Aorta (tissue), 5 donors: Measurements from ENCODE around the gene NMNAT2. TPM values are rescaled to one million over a fixed set of nuclear protein-coding genes. Genes with fewer than 3 reads are reported as not detected.
"Not testable (repeated sequence)": the region's sequence is repeated elsewhere in the genome, so short reads cannot be mapped to it uniquely, and the experiment has no call there.

ENCODE experiments used
- ATAC-seq: fragments of 200-7000 bp; cut with Tn5 transposase; one replicate; pipeline ENCODE4 v1.9.1; 2022; ENCODE audit warnings: moderate library complexity; ENCODE audit not compliant: low FRiP score
- DNase-seq, 2 donors: peaks; one replicate each; pipeline ENCODE4 v3.0.0-alpha.2; 2020
- H3K27ac ChIP-seq, 2 donors: one replicate each; pipeline ENCODE4 v1.5.1; 2013; ENCODE audit warnings: low read length in 2 of 2, mild to moderate bottlenecking in 2 of 2, moderate library complexity in 2 of 2, control low read depth in 1 of 2, inconsistent platforms in 1 of 2, low read depth in 1 of 2
- H3K27me3 ChIP-seq, 2 donors: one replicate each; pipeline ENCODE4 v1.6.1; 2013; ENCODE audit warnings: control low read depth in 1 of 2, low read length in 1 of 2, mild to moderate bottlenecking in 1 of 2, moderate library complexity in 1 of 2; ENCODE audit not compliant: insufficient read depth in 2 of 2, control insufficient read depth in 1 of 2
- H3K36me3 ChIP-seq, 2 donors: one replicate each; pipeline ENCODE4 v1.6.1; 2013; ENCODE audit warnings: control low read depth in 1 of 2, low read length in 1 of 2, mild to moderate bottlenecking in 1 of 2; ENCODE audit not compliant: insufficient read depth in 2 of 2, control insufficient read depth in 1 of 2
- H3K4me1 ChIP-seq, 2 donors: one replicate each; pipeline ENCODE4 v1.6.1; 2013; ENCODE audit warnings: low read length in 2 of 2, control low read depth in 1 of 2, mild to moderate bottlenecking in 1 of 2, moderate library complexity in 1 of 2; ENCODE audit not compliant: insufficient read depth in 2 of 2, control insufficient read depth in 1 of 2
- H3K4me3 ChIP-seq, 2 donors: one replicate each; pipeline ENCODE4 v1.5.1; 2013; ENCODE audit warnings: low read length in 2 of 2, control low read depth in 1 of 2, mild to moderate bottlenecking in 1 of 2
- H3K9me3 ChIP-seq: one replicate; pipeline ENCODE4 v1.6.1; 2013; ENCODE audit warnings: mild to moderate bottlenecking, low read length; ENCODE audit not compliant: control insufficient read depth
- WGBS, 2 donors: extraction: QIAGEN DNeasy Blood & Tissue Kit; methylation state at CpG; one replicate each; pipeline ENCODE4 v1.1.7; 2013; 5-methylcytosine and 5-hydroxymethylcytosine counted together
- intact Hi-C, 2 donors: fragments of 100-400 bp; cut with DNase I; formaldehyde crosslinking; loops; one replicate each; pipeline versions ENCODE4 v1.14.2 to v1.15.0; 2022
- polyA plus RNA-seq, 2 donors: library from polyadenylated mRNA; stranded (reverse); fragments of 200-250 nt; gene quantifications; one replicate each; pipeline ENCODE4 v1.2.3, GENCODE V29; 2013
- total RNA-seq, 2 donors: library from RNA; stranded (reverse); fragmentation: NEBNext Ultra II Directional; extraction: Animal tissue kit (Norgen Biotek cat#: 25700); gene quantifications; one replicate each; pipeline ENCODE4 v1.2.1, GENCODE V29; 2021
- donor health status: healthy with polysubstance abuse.
- donor health status: Bipolar disorder and iron deficiency.
- donor health status: DM: no; HTN: no; CAD: no.
- donor health status: DM: no; HTN: no; CAD: no.
- donor health status: DM: yes; HTN: yes; CAD: no.

Gene NMNAT2
- total and polyA plus RNA-seq, 4 donors, result 0.25 to 2.8 (median 1.3) TPM; not detected in 1

GRCh38 chr1:183278739-183279591, 139.2 kb downstream of the NMNAT2 start:
- no peak for ATAC-seq
- no peaks in the 10 kb centered on the region for H3K9me3 ChIP-seq
- DNase-seq, result no peak
- intact Hi-C loops, result loop anchor here in 1 of 2 donors (10.0 kb wide), 1 partner anchor 276 kb away; no protein-coding TSS in a partner anchor
- WGBS, 2 donors, result 73 to 78% methylated on average over 12 of the region's 12 CpGs
- H3K4me3 ChIP-seq, result no peak overlapping the region
- H3K4me1 ChIP-seq, result peaks cover 0 to 2% of the 10 kb centered on the region in 2 donors
- no peaks in the 10 kb centered on the region for H3K36me3 ChIP-seq
- H3K27me3 ChIP-seq, result no peaks in the 10 kb centered on the region
- H3K27ac ChIP-seq, result no peak overlapping the region

- no peak for ATAC-seq
- intact Hi-C loops, result loop anchor here in 1 of 2 donors (10.0 kb wide), 1 partner anchor 277 kb away; no protein-coding TSS in a partner anchor
- peaks cover 0 to 2% of the 10 kb centered on the region in 2 donors for H3K4me1 ChIP-seq
These were observed 140.1 kb downstream of the NMNAT2 start for GRCh38 chr1:183277821-183278738.

DNA sequence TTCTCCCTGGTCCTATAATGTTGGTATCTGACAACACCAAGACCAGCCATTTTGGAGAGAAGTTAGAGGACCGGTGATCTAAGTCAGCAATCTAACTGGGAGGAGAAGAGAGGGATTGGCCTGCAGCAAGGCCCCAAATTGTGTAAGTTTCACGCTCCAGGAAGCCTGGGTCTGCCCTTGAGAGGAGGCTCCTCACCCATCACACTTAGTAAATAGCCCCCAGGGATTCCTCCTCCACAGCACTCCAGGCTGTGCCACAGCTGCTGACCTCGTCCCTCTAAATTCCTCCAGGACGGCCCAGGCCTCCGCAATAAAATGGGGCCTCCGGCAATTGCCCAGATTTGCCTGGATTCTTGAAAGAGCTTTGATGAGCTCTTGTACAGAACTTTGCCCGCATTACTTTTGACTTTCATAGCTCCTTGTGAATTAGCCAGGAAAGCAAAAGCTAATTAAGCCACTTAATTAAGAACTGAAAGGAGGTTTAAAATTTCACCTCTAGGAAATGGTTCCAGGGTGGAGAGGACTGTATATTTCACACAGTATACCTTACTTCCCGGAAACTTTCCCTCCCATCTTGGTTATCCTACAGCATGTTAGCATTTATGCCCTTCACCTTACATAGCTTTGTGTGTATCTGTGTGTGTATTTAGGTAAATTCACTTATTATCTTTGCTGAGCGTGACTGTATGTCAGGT, 141.6 kb downstream of the NMNAT2 start:
- Histone ChIP-seq H3K4me1 (no peaks in the 10 kb centered on the region), H3K27ac (no peak overlapping the region), H3K9me3 (no peaks in the 10 kb centered on the region), H3K27me3 (no peaks in the 10 kb centered on the region), H3K4me3 (no peak overlapping the region), H3K36me3 (no peaks in the 10 kb centered on the region)
- intact Hi-C loops, result loop anchor here in 1 of 2 donors (10.0 kb wide), 1 partner anchor 278 kb away; no protein-coding TSS in a partner anchor
- ATAC-seq (no peak), DNase-seq (no peak)
- WGBS, 2 donors, result 91 to 93% methylated on average over 9 of the region's 9 CpGs

More at GRCh38 chr1:183277821-183278738, 140.1 kb downstream of the NMNAT2 start:
- H3K9me3 ChIP-seq, result no peaks in the 10 kb centered on the region
- H3K4me3 ChIP-seq, result no peak overlapping the region
- H3K36me3 ChIP-seq, result no peaks in the 10 kb centered on the region
- WGBS, 2 donors, result 68 to 70% methylated on average over 7 of the region's 7 CpGs
- no peak for DNase-seq
- H3K27ac ChIP-seq, result no peak overlapping the region
- no peaks in the 10 kb centered on the region for H3K27me3 ChIP-seq

DNA sequence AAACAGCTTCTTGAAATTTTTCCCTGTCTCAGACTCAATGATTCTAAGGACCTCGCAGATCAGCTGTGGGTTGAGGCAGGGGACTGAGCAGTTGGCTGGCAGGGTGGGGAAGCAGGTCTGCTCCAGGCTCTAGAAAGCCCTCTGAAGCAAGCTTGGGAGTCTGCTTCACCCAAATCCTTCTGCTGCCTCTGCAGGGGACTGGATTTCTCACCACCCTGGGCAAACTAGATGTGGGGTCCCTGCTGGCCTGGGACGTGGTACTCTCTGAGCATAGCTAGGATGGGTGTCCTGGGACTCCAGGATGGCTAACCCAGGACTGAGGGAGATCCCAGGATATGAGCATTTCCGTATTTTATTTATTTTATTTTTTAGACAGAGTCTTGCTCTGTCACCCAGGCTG, 142.9 kb downstream of the NMNAT2 start:
- Histone ChIP-seq H3K27me3 (no peaks in the 10 kb centered on the region), H3K4me3 (no peak overlapping the region), H3K27ac (no peak overlapping the region), H3K4me1 (no peaks in the 10 kb centered on the region), H3K36me3 (no peaks in the 10 kb centered on the region), H3K9me3 (no peaks in the 10 kb centered on the region)
- DNase-seq, result no peak
- ATAC-seq, result no peak
- 90 to 92% methylated on average over 3 of the region's 3 CpGs for WGBS, 2 donors
- intact Hi-C loops, result loop anchor here in 1 of 2 donors (10.0 kb wide), 1 partner anchor 279 kb away; no protein-coding TSS in a partner anchor

DNA sequence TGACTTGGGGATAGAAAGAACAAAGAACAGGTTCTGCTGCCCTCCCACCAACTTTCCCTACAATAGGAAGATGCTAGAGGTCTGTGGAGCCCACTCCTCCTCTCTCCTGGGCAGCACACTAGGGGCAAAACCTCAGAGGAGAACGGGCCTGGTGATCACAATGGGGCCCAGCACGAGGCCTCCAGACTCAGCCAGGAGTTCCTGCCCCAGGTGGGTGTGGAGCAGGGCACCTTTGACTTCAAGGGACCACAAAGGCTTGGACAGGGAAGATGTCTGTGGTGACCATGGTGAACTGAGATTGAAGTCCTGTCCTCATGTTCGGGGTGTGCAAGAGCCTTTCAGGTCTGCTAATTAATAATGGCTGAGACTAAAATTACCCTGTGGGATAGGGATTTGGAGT, 143.3 kb downstream of the NMNAT2 start:
- H3K36me3 ChIP-seq, result no peaks in the 10 kb centered on the region
- H3K4me1 ChIP-seq, result no peaks in the 10 kb centered on the region
- no peaks in the 10 kb centered on the region for H3K27me3 ChIP-seq
- H3K4me3 ChIP-seq, result no peak overlapping the region
- intact Hi-C loops, result loop anchor here in 1 of 2 donors (10.0 kb wide), 1 partner anchor 280 kb away; no protein-coding TSS in a partner anchor
- H3K9me3 ChIP-seq, result no peaks in the 10 kb centered on the region
- DNase-seq (no peak), ATAC-seq (no peak)
- H3K27ac ChIP-seq, result no peak overlapping the region
- WGBS, 2 donors, result 95 to 96% methylated on average over 3 of the region's 3 CpGs

DNA sequence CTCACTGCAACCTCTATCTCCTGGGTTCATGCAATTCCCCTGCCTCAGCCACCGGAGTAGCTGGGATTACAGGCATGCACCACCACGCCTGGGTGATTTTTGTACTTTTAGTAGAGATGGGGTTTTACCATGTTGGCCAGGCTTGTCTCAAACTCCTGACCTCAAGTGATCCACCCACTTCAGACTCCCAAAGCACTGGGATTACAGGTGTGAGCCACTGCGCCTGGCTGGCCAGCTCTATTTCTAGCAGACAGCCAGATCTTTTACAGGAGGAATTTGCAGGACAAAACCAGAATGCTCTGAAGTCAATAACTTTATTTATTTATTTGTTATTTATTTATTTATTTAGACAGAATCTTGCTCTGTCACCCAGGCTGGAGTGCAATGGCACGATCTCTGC, 144.2 kb downstream of the NMNAT2 start:
- H3K27ac ChIP-seq, DNase-seq, H3K27me3 ChIP-seq, ATAC-seq, H3K36me3 ChIP-seq, H3K4me3 ChIP-seq, H3K9me3 ChIP-seq, H3K4me1 ChIP-seq: not testable (repeated sequence)
- intact Hi-C loops, result loop anchor here in 1 of 2 donors (10.0 kb wide), 1 partner anchor 281 kb away; no protein-coding TSS in a partner anchor
- WGBS, 2 donors, result 97 to 99% methylated on average over 4 of the region's 4 CpGs

GRCh38 chr1:183273300-183273699, 144.9 kb downstream of the NMNAT2 start:
- DNase-seq, result no peak
- no peaks in the 10 kb centered on the region for H3K4me1 ChIP-seq
- intact Hi-C loops, result loop anchor here in 1 of 2 donors (10.0 kb wide), 1 partner anchor 282 kb away; no protein-coding TSS in a partner anchor
- no peaks in the 10 kb centered on the region for H3K27me3 ChIP-seq
- ATAC-seq, result no peak
- H3K9me3 ChIP-seq, result no peaks in the 10 kb centered on the region
- H3K27ac ChIP-seq, result no peak overlapping the region
- 92 to 93% methylated on average over 5 of the region's 5 CpGs for WGBS, 2 donors
- no peaks in the 10 kb centered on the region for H3K36me3 ChIP-seq
- no peak overlapping the region for H3K4me3 ChIP-seq

DNA sequence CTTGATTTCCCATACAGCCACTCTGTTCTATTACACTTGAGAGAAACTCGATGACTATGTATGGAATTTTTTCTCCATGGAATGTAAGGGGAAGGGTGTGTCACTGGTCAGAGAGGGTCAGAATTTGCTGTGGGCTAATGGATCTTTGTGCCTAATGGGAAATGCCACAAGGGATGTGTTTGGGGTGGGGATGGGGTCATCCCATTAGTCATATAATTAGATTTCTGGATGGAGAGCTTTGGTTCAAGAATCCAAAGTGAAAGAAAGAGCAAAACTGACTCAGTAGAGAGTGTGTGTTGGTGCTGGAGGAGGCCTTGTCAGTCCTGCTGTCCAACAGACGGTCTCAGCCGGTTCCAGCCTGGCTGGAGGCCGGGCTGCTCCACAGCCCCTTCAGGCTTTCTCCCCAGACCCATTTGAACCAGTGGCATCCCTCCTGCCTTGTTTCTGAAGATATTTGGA, 145.8 kb downstream of the NMNAT2 start:
- ATAC-seq, result no peak
- DNase-seq, result no peak
- Histone ChIP-seq H3K36me3 (no peaks in the 10 kb centered on the region), H3K27me3 (no peaks in the 10 kb centered on the region), H3K4me3 (no peak overlapping the region), H3K9me3 (no peaks in the 10 kb centered on the region), H3K4me1 (no peaks in the 10 kb centered on the region), H3K27ac (no peak overlapping the region)
- intact Hi-C loops, result loop anchor here in 1 of 2 donors (10.0 kb wide), 1 partner anchor 282 kb away; no protein-coding TSS in a partner anchor
- 59 to 81% methylated on average over 4 of the region's 4 CpGs for WGBS, 2 donors
